ENCODE measurements around the gene VSIG8.

Gene VSIG8

DNA sequence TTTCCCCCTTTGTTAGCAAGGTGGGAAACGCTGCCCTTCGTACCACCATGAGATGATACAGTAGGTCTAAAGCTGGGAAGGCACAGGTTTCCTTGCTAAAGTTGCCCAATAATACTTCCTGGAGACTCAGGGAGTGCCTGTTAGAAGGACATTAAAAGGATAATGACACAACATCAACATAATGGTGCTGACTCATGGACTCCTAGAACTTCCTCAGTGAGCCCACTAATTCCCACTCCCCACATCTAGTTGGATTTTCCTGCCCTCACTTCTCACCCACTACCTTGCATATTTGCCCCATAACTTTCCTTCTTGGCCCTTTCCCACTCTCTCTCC is 20.0 kb upstream of the VSIG8 start:
- TF ChIP-seq, protein P1, sequence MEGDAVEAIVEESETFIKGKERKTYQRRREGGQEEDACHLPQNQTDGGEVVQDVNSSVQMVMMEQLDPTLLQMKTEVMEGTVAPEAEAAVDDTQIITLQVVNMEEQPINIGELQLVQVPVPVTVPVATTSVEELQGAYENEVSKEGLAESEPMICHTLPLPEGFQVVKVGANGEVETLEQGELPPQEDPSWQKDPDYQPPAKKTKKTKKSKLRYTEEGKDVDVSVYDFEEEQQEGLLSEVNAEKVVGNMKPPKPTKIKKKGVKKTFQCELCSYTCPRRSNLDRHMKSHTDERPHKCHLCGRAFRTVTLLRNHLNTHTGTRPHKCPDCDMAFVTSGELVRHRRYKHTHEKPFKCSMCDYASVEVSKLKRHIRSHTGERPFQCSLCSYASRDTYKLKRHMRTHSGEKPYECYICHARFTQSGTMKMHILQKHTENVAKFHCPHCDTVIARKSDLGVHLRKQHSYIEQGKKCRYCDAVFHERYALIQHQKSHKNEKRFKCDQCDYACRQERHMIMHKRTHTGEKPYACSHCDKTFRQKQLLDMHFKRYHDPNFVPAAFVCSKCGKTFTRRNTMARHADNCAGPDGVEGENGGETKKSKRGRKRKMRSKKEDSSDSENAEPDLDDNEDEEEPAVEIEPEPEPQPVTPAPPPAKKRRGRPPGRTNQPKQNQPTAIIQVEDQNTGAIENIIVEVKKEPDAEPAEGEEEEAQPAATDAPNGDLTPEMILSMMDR (conservative IDR thresholded peaks at IDR 0.05; ENCODE audit: low read depth, low read length), result no peak
- no peak overlapping the region for H3K4me3 ChIP-seq (ENCODE audit: low read depth, low read length)
- peak; percentile 22 for DNase-seq (ENCODE audit: low read depth)

DNA sequence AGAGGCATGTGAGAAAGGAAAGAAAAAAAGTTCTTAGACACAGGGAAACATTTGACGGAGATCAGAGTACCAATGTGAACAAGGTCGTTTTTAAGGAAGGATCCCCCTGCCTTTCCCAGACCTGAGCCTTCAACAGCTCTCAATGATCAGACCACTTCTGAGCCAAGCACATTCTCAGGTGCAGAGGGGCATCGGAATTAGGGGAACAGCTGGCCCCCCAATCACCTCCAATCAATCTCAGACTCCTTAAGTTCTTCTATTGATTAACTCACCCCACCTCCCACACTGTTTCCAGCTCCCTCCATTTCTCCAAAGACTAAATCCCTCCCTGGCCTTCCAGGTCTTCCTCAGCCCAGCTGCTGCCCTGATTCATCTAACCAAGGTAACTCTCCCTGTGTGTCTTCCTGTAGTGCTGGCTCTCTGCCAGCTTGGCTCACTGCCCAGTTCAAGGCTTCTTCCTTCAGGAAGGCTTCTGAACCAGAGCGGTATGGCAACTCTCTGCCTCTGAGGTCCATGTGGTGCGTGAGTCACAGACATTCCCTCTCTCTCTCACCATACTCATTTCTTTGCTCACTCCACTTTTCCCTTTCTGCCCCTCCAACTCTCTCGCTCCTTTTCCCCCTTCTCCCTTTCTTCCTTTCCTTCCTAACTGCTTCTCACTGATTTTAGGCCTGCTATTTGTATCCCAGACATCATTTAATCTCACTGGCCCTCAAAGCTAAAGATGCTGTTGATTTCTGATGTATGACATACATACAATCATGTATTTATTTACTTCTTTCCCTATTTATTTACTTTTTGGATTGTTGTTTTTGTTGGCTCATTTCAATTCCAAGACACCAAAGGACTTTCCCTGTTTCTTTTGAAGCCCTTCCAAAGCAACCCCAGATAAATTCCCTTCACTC is 19.4 kb upstream of the VSIG8 start:
- H3K4me3 ChIP-seq (ENCODE audit: low read depth, low read length), result no peak overlapping the region
- TF ChIP-seq, protein P1 (conservative IDR thresholded peaks at IDR 0.05; ENCODE audit: low read depth, low read length), result no peak
- DNase-seq (ENCODE audit: low read depth), result peak; percentile 98

DNA sequence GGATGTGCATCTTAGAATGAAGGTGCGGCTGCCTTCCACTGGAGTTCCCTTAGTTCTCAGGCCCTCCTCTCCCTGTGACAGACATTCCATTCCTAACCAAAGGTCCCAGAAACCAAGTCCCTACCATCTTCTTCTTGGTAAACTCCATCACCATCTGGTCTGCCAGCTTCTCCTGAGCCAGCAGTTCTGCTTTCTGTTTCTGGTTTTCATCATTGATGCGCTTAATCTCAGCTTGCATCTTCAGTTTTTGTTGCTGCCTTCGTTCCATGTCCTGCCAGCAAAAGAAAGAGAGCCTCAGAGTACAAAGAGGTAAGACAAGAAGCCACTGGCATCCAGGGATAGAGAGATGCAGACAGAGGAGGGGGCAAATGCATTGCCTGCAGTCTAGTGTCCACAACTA is 18.0 kb upstream of the VSIG8 start:
- DNase-seq (ENCODE audit: low read depth), result peak; percentile 24
- TF ChIP-seq, protein P1 (conservative IDR thresholded peaks at IDR 0.05; ENCODE audit: low read depth, low read length), result no peak

DNA sequence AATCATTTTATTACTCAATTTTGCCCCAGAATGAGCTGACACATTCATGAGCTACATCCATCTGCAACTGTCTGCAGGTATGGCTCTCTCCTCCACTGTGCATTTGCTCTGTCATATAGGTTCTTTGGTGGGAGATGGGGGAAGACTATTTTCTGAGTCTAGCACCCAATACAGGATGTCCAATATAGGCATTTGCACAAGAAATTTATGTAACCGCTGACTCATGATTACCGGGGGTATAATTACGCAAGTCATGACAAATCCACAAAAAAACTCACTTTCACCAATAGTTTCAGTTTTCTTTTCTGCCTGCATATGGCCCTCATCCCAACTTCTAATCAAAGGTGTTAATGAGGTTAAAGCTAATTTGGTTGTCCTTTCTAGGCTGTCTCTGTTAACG is 17.5 kb upstream of the VSIG8 start:
- H3K4me3 ChIP-seq (ENCODE audit: low read depth, low read length), result no peak overlapping the region
- TF ChIP-seq, protein P1 (conservative IDR thresholded peaks at IDR 0.05; ENCODE audit: low read depth, low read length), result no peak
- peak; percentile 86 for DNase-seq (ENCODE audit: low read depth)

More for the DNA sequence above, 18.0 kb upstream of the VSIG8 start:
- H3K4me3 ChIP-seq (ENCODE audit: low read depth, low read length), result no peak overlapping the region

DNA sequence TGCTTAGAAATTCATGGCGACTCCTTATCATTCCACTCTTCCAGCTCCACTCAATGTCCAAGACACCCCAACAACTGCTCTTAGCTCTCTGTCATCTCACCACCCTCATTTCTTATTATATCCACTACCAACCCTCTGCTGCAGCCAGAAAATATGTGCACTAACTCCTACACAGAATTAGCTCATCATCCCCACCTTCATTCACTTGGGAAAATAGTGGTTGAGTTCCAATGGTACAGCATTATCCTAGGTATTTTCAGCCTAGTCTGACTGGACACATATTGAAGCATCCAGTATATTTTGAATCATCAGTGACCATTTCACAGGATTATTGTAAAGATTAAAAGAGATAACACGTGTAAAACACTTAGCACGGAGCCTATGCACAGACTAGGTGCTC is 16.7 kb upstream of the VSIG8 start:
- H3K4me3 ChIP-seq (ENCODE audit: low read depth, low read length), result no peak overlapping the region
- no peak for DNase-seq (ENCODE audit: low read depth)
- TF ChIP-seq, protein P1 (conservative IDR thresholded peaks at IDR 0.05; ENCODE audit: low read depth, low read length), result no peak

DNA sequence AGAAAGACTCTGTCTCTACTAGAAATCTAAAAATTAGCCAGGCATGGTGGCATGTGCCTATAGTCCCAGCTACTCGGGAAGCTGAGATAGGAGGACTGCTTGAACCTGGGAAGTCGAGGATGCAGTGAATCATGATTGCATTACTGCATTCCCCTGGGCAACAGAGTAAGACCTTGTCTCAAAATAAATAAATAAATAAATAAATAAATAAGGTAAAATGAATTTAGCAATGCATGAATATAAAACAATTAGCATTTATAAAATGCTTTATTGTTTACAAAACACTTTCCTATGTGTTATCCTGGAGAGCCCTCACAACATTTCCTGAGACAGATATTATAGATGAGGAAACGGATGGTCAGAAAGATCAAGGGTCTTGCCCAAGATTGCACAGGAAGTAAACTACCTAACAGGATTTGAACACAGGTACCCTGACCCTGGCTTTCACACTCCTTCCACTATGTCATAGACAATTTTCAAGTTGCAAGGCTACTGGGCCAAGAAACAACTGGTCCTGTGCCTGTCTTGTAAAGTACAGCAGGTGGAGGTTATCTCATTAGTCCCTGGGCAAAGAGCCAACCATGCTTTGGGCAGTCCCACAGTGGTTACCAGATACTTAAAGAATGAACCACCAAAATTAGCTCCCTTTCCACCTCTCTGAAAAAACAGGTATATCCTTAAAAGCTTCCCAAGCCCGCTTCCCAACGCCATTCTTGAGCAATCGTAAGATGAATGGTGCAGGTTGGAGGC is 15.4 kb upstream of the VSIG8 start:
- TF ChIP-seq, protein P1 (conservative IDR thresholded peaks at IDR 0.05; ENCODE audit: low read depth, low read length), result no peak
- DNase-seq (ENCODE audit: low read depth), result no peak
- H3K4me3 ChIP-seq (ENCODE audit: low read depth, low read length), result no peak overlapping the region
